Ovary (tissue), 9 donors: ENCODE data around the gene RERE. TPM values are rescaled to one million over a fixed set of nuclear protein-coding genes. Genes with fewer than 3 reads are reported as not detected.
A peak's percentile ranks its signal among the peaks of the same experiment; 100 is the strongest.

ENCODE experiments used
- DNase-seq, 5 donors: peaks; one replicate each; pipeline ENCODE4 v3.0.0-alpha.2; 2019 to 2020
- H3K27ac ChIP-seq, 2 donors: fragments of 200-600 bp; one replicate each; pipeline versions ENCODE4 v1.5.1 to v1.8.0; 2019 to 2022
- H3K27me3 ChIP-seq: fragments of 200-600 bp; one replicate; pipeline ENCODE4 v1.8.0; 2022
- H3K36me3 ChIP-seq: fragments of 200-600 bp; sonication (generic); one replicate; pipeline ENCODE4 v1.5.1; 2019
- H3K4me1 ChIP-seq: one replicate; pipeline ENCODE4 v1.8.1; 2013; ENCODE audit warnings: mild to moderate bottlenecking, moderate library complexity; ENCODE audit not compliant: insufficient read depth
- H3K4me3 ChIP-seq: fragments of 200-600 bp; sonication (generic); one replicate; pipeline ENCODE4 v1.5.1; 2017
- H3K9me3 ChIP-seq, 2 donors: fragments of 200-600 bp in 1 of 2; sonication (generic) in 1 of 2; one replicate each; pipeline versions ENCODE4 v1.5.1 to v1.8.1; 2013 to 2019; ENCODE audit warnings: mild to moderate bottlenecking in 1 of 2, moderate library complexity in 1 of 2
- CTCF ChIP-seq, 3 donors: fragments of 450-650 bp in 2 of 3; fragments of 200-600 bp in 1 of 3; IDR thresholded peaks; one replicate each; pipeline versions ENCODE4 v1.5.1 to v1.8.0; 2016 to 2022; ENCODE audit warnings: antibody characterized with exemption in 3 of 3, mild to moderate bottlenecking in 1 of 3
- EP300 ChIP-seq: sonication (generic); formaldehyde crosslinking; IDR thresholded peaks from one replicate; pipeline ENCODE4 v1.6.1; 2017; ENCODE audit warnings: antibody characterized with exemption
- POLR2A ChIP-seq: fragments of 450-650 bp; IDR thresholded peaks from one replicate; pipeline ENCODE4 v1.6.1; 2017; ENCODE audit warnings: antibody characterized with exemption, mild to moderate bottlenecking, moderate library complexity
- WGBS, 3 donors: extraction: QIAGEN DNeasy Blood & Tissue Kit in 1 of 3; methylation state at CpG; one replicate each; pipeline versions ENCODE4 v1.1.5 to v1.1.7; 2013 to 2017; 5-methylcytosine and 5-hydroxymethylcytosine counted together
- intact Hi-C, 4 donors: fragments of 100-400 bp; cut with DNase I; formaldehyde crosslinking; loops; one replicate each; pipeline versions ENCODE4 v1.11.0 to v1.15.1; 2022 to 2023
- polyA plus RNA-seq, 2 donors: library from polyadenylated mRNA; stranded (reverse); fragments of 200-250 nt in 1 of 2; fragments of 350-450 nt in 1 of 2; fragmentation: Illumina TruSeq in 1 of 2; extraction: RNeasy Lipid Tissue Mini Kit (QIAGEN cat#74804) in 1 of 2; gene quantifications; one replicate each; pipeline ENCODE4 v1.2.3, GENCODE V29; 2013 to 2014
- total RNA-seq, 7 donors: library from RNA; depleted of rRNA in 2 of 7; stranded (reverse); fragments of >200 nt in 2 of 7; fragmentation: NEBNext Ultra II Directional in 3 of 7; extraction: Animal tissue kit (Norgen Biotek cat#: 25700) in 3 of 7; gene quantifications; one replicate each; pipeline versions ENCODE4 v1.1.0 to v1.2.4, GENCODE V29; 2016 to 2023
- donor health status: DM: no; HTN: no; CAD: no; lungs with moderate emphysema.
- donor health status: DM: no; HTN: no; CAD: no.
- donor health status: Bipolar disorder and iron deficiency.
- donor health status: DM: yes; HTN: yes; CAD: no.
- donor health status: DM: no; HTN: no; CAD: no.
- donor health status: DM: yes; HTN: yes; CAD: no.

Gene RERE
- total and polyA plus RNA-seq, 9 donors, result 36.7 to 119 (median 114) TPM

DNA sequence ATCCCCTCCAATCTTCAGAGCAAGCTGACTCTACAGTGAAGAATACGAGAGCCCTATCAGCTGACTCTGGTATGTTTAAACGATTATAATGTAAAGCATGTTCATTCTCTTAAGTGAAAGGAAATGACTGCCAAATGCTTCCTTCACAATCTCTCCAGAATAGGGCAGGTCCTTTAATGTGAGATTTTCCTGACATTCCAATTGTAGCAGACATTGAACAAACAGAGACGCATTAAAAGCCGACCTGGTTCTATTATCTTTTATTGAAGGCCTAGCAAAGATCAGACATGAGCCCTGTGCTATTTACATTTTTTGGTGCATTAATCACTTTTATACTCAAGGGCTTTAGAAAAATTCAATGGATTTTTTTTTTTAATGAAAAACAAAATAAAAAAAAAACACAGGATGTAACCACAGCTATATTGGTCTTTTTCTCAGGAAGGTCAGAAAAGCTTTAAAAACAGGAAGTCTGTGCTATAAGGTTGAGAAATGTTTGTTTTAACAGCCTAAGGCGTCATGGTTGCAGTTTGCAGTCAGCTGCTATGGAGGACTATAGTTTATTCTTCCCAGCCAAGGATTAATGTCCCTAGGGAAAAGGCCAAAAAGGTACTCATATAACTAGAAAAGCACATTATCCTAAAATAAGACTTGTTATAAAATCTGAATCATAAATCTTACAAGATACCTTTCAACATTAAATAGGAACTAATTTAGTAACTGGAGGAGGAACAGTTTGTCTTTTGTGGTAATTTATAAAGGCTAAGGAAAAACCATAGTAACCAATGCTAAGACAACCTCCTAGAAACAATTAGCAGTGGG lies 104.8 kb downstream of the RERE start:
- no peak for DNase-seq
- Histone ChIP-seq H3K4me3 (no peak overlapping the region), H3K4me1 (peaks cover 2% of the 10 kb centered on the region), H3K36me3 (no peaks in the 10 kb centered on the region), H3K27me3 (no peaks in the 10 kb centered on the region), H3K9me3 (no peaks in the 10 kb centered on the region), H3K27ac (peak overlapping the region in 1 of 2 donors; percentile 27)
- intact Hi-C loops, result no loop called here
- WGBS, 3 donors, result 2 to 5% (median 5%) methylated on average over 5 of the region's 5 CpGs
- TF ChIP-seq POLR2A (no peak), CTCF (IDR thresholded peaks at IDR 0.05) (no peak), EP300 (no peak)

DNA sequence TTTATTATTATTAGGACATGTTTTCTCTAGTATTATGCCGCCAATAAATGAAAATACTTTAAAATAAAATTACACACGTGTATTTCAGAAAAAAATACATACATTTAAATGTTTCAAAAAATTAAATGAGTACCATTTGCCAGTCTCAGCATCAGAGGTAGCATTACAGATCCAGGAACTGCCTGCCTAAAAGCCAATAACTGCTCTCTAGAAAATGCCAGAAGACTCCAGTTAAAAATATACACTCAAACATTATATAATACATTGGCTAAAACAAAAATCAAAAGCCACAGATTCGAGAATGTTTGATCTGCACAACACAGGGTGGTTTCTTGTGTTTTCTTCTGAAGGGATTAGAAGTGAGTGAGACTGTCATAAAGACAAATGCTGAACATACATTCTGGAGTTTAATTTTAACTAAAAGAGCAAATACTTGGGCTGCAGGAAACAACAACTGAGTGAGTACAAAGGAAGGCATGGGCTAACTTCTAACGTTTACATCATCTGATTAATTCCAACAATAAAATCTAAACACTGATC lies 105.5 kb downstream of the RERE start:
- H3K4me3 ChIP-seq, result no peak overlapping the region
- intact Hi-C loops, result no loop called here
- H3K27ac ChIP-seq, result peak overlapping the region in 1 of 2 donors; percentile 27
- no peaks in the 10 kb centered on the region for H3K27me3 ChIP-seq
- no peaks in the 10 kb centered on the region for H3K9me3 ChIP-seq
- H3K36me3 ChIP-seq, result no peaks in the 10 kb centered on the region
- no peak for TF ChIP-seq POLR2A
- TF ChIP-seq CTCF (IDR thresholded peaks at IDR 0.05), result no peak
- no peak for TF ChIP-seq EP300
- H3K4me1 ChIP-seq, result peaks cover 3% of the 10 kb centered on the region
- 30 to 46% (median 35%) methylated on average over 4 of the region's 4 CpGs for WGBS, 3 donors
- DNase-seq, result no peak

- no peak for TF ChIP-seq CTCF (IDR thresholded peaks at IDR 0.05)
- TF ChIP-seq EP300, result no peak
- no peak for TF ChIP-seq POLR2A
- intact Hi-C loops, result no loop called here
- no peaks in the 10 kb centered on the region for H3K27me3 ChIP-seq
- no peak overlapping the region for H3K4me3 ChIP-seq
- H3K27ac ChIP-seq, result no peak overlapping the region
- 40 to 58% (median 51%) methylated on average over 5 of the region's 5 CpGs for WGBS, 3 donors
- H3K4me1 ChIP-seq, result peaks cover 2% of the 10 kb centered on the region
- DNase-seq, result no peak
- H3K36me3 ChIP-seq, result no peaks in the 10 kb centered on the region
- H3K9me3 ChIP-seq, result no peaks in the 10 kb centered on the region
These were observed 106.3 kb downstream of the RERE start for GRCh38 chr1:8711151-8711550.

- peaks cover 2% of the 10 kb centered on the region for H3K4me1 ChIP-seq
- intact Hi-C loops, result no loop called here
These were observed 109.2 kb downstream of the RERE start for GRCh38 chr1:8708259-8708658.

More at GRCh38 chr1:8708259-8708658, 109.2 kb downstream of the RERE start:
- no peak for DNase-seq
- Histone ChIP-seq H3K4me3 (no peak overlapping the region), H3K36me3 (no peaks in the 10 kb centered on the region), H3K27ac (no peak overlapping the region), H3K27me3 (no peaks in the 10 kb centered on the region), H3K9me3 (no peaks in the 10 kb centered on the region)
- TF ChIP-seq CTCF (IDR thresholded peaks at IDR 0.05), result no peak
- TF ChIP-seq EP300, result no peak
- no peak for TF ChIP-seq POLR2A
- WGBS, 3 donors, result 92 to 97% (median 97%) methylated on average over 6 of the region's 6 CpGs
